ENCODE data around the gene GPC5.

- TF ChIP-seq CTCF (conservative IDR thresholded peaks at IDR 0.05; ENCODE audit: low read length) (no peak), EZH2phosphoT487 (IDR thresholded peaks at IDR 0.05; ENCODE audit: borderline replicate concordance, low read depth, low read length) (no peak)
These were observed 728.0 kb downstream of the GPC5 start for GRCh38 chr13:92126399-92126798.

Data from OCI-LY7 (cell line).